GM08714 (cell line): ENCODE measurements around the gene BANF2.

ENCODE experiments used
- H3K4me3 ChIP-seq: fragments of 200-500 bp; sonication (Bioruptor generic); 2 replicates; pipeline ENCODE4 v1.5.1; 2014; ENCODE audit warnings: mild to moderate bottlenecking, low read length, inconsistent platforms
- ZNF274 ChIP-seq: IDR thresholded peaks from 2 replicates; pipeline ENCODE4 v1.6.1; 2012; ENCODE audit warnings: mild to moderate bottlenecking, low read depth, low read length

Gene BANF2

GRCh38 chr20:17674722-17675518 lies 24.8 kb upstream of the BANF2 start:
- H3K4me3 ChIP-seq, result no peak overlapping the region
- no peak for TF ChIP-seq ZNF274

- no peak overlapping the region for H3K4me3 ChIP-seq
- no peak for TF ChIP-seq ZNF274
Observed at GRCh38 chr20:17675519-17676377, 24.0 kb upstream of the BANF2 start.

GRCh38 chr20:17676378-17676759 lies 23.4 kb upstream of the BANF2 start:
- no peak for TF ChIP-seq ZNF274
- no peak overlapping the region for H3K4me3 ChIP-seq

GRCh38 chr20:17676942-17677341 lies 22.8 kb upstream of the BANF2 start:
- no peak overlapping the region for H3K4me3 ChIP-seq
- no peak for TF ChIP-seq ZNF274

DNA sequence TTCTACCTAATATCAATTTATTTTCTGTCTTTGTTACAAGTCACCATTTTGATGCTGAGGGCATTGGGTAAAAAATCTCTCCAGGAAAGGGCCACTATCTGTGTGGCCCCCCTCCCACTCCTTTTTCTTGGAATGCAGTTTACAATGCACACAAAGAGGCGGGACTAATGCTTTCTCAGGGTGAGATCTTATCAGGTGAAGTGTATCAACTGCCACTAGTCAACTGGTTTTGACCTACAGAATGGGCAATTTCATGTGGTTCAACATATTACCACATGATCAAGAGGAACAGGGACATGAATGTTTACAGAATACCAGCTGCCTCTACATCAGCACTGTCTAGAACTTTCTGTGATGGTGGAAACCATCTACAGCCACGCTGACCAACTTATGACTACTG lies 21.5 kb upstream of the BANF2 start:
- H3K4me3 ChIP-seq, result no peak overlapping the region
- TF ChIP-seq ZNF274, result no peak

DNA sequence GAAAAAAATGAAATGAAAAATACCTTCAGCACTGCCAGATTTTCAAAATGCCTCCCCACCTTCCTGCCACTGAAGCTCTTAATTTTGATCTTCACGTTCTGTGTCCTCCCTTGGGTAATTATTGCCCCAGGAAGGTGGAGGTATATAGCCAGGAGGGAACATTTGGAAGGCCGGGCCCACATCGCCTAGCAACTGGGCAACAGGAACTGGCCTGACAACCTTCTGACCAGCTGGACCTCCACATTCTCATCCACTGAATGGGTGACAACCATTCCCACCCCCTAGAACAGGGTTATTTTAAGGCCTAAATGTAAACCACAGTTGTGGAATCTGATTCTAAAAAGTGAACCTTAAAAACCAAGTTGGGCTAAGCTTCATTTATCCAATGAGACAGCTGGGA lies 20.9 kb upstream of the BANF2 start:
- no peak overlapping the region for H3K4me3 ChIP-seq

DNA sequence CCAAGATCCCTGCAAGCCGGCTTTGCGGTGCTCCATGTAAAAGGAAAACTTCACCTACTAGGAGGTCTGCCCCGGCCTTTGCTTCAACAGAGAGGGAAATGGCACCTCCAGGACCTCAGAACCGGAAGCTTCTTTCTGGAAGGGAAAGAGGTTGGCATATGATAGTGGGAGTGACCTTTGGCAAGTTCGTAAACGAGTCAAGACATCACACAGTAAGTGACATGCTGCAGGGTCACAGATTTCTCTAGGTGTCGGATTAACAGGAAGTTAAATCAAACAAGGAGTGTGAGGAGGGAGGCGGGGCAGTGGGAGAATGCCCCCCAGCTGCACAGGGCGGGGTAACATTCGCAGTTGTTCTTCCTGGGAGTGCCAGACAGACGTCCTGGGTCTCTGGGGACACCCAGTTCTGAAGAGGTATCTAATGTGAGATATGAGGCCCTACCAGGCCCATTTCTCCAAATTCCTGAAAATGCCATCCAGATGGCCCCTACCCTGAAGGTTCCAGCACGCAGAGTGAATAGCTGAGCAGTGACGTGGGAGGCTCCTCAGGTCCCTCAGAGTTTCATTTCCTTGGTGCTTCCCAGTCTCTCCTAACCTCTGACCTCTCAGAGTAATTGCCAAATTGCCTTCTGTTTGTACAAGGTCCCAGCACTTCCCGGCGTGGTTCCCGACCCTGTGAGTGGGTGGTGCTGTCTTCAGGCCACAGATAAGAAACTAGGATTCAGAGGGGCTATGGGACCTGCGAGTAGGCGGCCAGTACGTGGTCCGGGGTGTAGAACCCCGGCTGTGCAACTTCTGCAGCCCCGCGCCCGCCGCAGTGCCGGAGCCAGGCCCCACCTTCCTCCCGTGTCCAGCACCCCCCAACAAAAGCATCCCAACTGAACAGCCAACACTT lies 19.6 kb upstream of the BANF2 start:
- TF ChIP-seq ZNF274, result no peak
- H3K4me3 ChIP-seq, result peak overlapping the region; percentile 75; the same call in 1 of the 2 replicates

More for the DNA sequence above, 20.9 kb upstream of the BANF2 start:
- TF ChIP-seq ZNF274, result no peak

GRCh38 chr20:17680836-17681725 lies 18.7 kb upstream of the BANF2 start:
- peak overlapping the region; percentile 75 for H3K4me3 ChIP-seq
- TF ChIP-seq ZNF274, result no peak

DNA sequence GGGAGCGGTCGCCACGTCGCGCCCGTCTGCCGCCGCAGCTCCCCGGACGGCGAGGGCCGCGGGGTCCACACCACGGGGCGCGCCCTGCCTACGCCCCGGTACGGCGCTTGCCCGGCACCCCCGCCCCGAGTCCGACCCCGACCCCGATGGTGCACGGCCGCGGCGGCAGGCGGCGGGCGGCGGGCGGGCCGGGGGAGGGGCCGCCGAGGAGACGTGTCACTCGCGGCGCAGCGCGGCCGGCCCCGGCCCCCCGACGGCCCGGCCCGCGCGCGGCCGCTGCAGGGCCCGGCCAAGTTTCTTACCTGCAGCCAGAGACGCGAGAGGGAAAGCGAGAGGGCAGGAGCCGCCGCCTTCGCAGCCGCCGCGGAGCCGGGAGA lies 18.1 kb upstream of the BANF2 start:
- no peak for TF ChIP-seq ZNF274
- H3K4me3 ChIP-seq, result peak overlapping the region; percentile 75

GRCh38 chr20:17682103-17682888 lies 17.5 kb upstream of the BANF2 start, which contains the start of gene RRBP1:
Gene RRBP1 (minus strand): TSS chr20:17682242. CDS start chr20:17660507, 21,735 bp downstream.
- TF ChIP-seq ZNF274, result no peak

GRCh38 chr20:17682889-17683198 lies 16.9 kb upstream of the BANF2 start:
- peak overlapping the region; percentile 56; the same call in 1 of the 2 replicates for H3K4me3 ChIP-seq
- no peak for TF ChIP-seq ZNF274

More at GRCh38 chr20:17682103-17682888, 17.5 kb upstream of the BANF2 start, which contains the start of gene RRBP1:
- H3K4me3 ChIP-seq, result peak within 1 kb of the TSS; percentile 75
